HG03097 (cell line): ENCODE measurements around the gene DUSP6.
A peak's percentile ranks its signal among the peaks of the same experiment; 100 is the strongest.

ENCODE experiments used
- ATAC-seq: cut with Tn5 transposase; IDR thresholded peaks from one replicate; pipeline ENCODE4 v1.9.1; 2021; ENCODE audit not compliant: unreplicated experiment, low FRiP score

DUSP6 gene

GRCh38 chr12:89376202-89376529, 23.9 kb upstream of the DUSP6 start:
- ATAC-seq, result no peak

DNA sequence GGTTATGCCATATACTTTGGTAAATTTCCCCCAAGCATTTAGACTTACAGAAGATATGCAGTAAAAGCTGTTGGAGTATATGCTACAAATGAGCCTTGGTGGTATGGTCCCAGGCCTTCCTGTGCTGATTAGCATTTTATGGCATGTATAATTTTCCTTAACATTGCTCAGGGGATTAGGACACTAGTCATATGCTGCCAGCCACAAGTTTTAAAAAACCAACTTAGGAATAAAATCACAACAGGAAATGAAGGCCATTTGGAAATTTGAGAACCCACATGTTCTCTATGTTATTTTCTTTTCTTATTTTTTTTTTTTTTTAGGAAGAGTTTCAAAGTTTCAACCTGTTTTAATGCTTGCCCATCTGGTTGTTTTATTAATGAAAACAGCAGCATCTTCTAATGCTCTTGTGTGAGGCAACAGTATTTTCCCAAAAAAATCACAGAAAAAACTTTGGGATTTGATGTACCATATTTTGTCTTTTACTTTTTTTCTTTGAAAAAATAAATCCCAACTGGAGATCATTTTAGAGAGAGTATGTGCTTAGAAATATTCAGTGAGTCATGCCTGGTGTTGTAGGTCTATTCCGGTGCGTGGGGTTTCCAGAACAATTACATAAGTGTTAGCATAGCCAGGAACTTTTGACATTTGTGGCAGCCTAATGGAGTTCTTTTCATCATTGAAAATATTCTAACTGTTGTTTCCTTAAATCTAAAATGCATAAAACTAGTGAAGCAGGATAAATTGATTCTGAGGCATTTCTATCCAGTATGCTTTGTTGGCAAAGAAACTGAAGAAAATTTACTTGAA, 21.7 kb upstream of the DUSP6 start:
- ATAC-seq, result no peak

DNA sequence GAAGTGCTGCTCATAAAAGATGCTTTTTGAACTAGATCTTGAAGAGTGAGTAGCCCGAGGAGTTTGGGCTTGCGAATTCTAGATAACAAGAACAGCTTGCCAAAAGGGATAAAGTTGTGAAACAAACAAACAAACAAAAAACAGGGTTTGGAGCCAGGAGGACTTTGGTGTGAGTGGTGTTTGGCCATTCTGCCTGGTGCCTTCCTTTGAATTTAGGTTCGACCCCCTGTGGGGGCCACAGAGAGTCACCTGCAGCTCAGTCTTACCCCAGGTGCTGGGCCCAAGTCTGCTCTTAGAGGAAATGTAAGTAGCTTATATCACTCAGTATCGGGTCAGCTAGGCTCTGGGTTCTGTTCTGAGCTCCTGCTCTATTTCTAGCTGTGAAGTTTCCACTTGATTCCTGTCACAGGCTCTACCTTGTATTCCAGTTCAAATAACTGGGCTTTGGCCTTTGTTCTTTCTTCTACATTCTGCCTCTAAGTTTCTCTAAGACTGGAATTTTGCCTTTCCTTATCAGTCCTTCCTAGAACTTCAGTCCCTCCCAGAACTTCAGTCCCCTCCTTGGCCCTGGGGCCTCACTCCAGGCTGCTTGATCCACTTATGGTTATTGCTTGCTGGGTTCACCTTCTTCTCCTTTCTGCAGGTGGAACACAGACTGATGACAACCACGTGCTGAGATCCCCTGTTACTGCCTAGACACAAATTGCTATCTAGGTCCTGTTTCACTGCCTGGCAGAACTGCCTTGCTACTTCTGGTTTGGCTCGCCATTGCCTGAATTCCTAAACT, 20.5 kb upstream of the DUSP6 start:
- no peak for ATAC-seq

- ATAC-seq, result no peak
Measured at GRCh38 chr12:89370850-89371249, 18.5 kb upstream of the DUSP6 start.

DNA sequence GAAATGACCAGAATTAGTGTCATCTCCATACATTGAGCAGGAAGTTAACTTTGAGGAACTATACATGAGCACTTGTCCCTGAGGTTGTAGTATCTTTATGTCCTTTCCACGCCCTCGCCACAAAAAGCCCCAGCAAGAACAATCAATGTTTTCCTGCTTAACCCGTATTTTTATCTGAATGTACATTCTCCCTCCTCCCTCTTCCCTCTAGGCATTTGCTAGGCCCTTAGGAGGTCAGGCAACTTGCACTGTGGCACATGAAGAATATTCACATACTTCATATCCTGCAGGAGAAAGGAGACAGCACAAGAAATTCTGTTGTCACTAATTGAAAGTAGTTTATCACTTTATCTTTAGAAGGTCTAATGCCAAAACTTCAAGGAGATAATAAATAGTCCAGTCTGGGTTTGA, 18.1 kb upstream of the DUSP6 start:
- no peak for ATAC-seq

DNA sequence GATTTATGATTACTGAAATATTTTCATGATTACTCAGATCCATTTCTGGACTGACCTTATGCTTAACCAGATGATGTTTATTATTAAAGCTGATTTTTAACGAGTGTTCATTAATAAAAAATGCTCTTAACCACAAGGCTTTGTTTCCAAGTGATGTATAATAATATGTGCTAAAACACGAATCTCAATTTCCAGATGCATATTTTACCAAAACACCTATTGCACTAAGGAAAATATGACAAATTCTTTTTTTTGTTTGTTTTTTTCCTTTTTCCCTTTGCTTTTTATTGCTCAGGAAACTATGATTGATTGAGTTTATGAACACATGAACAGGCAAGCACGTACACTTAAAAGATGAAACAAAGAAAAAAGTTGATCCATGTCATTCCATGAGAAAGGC, 16.9 kb upstream of the DUSP6 start:
- ATAC-seq, result no peak

DNA sequence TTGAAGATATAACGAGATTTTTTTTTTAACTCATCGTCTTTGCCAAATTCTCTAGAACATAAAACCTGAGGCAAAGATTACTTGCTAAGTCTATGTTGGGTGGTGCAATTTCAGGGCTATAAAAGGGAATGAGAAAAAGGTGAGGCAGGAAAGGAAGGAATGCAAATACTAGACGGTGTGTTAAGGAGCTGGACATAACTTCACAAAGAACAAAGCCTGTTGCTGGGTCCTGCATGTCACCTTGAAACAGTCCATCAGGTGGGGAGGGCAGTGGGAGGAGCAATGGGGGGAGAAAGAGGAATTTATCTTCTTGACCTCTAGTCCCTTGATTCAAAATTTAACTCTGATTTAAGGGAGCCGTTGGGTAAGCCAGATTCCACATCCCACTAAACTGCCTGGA, 16.1 kb upstream of the DUSP6 start:
- no peak for ATAC-seq

DNA sequence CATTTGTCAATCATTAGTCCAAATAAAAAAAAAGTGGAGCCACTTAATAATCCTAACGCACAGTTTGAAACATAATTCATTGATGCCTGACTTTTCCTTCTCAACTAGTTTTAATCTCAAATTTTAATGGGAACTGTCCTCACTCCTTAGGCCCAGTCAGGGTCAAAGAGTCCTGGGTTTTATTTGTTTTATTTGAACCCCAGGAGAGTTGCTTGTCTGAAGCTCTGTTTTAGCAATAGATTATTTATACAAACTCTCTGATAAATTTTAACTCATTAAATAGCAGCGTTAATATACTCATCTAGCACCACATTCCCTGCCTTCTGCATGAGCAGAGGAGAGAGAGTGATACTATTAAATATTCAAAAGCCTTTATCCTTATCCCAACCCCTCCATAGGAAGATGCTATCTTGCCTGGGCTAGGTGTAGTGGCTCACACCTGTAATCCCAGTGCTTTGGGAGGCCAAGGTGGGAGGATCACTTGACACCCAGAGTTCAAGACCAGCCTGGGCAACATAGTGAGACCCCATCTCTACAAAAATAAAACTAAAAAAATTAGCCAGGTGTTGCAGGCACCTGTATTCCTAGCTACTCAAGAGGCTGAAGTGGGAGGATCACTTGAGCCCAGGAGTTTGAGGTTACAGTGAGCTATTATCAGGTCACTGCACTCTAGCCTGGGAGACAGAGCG, 14.5 kb upstream of the DUSP6 start:
- no peak for ATAC-seq

- ATAC-seq, result no peak
Measured at GRCh38 chr12:89364631-89365030, 12.3 kb upstream of the DUSP6 start.

DNA sequence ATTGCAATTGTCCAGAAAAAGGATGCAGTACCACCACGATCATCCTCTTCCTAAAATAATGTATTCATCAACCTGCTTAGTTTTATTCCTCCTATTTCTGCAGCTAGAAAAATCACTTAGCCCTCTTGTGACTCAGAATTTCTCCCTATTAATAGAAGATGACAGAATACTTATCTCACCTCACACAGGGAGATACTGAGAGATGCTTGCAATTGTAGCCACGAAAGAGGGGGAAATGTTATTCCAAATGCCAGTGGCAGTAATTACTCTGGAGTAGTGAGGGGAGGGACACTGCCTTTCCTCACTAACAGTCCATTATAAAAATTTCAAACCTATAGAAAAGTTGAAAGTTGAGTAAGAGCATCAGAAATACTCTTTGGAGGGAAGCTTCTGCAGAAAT, 11.8 kb upstream of the DUSP6 start:
- ATAC-seq, result no peak

DNA sequence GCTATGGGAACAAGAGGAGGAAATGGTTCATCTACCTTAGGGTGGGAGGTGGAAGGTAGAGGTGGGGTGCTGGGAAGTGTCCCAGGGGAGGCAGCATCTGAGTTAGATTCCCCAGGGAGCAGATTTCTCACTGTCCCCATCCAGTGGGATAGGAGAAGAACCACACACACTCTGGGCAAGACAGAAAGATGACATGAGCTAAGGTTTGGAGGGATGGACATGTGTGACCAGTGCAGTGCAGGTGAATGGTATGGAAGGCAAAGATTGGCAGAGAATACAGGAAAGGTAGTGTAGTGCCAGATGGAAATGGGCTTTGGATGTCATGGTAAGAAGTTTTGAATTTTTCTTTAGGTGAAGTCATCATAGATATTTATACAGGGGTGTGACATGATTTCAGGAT, 11.3 kb upstream of the DUSP6 start:
- ATAC-seq, result no peak

DNA sequence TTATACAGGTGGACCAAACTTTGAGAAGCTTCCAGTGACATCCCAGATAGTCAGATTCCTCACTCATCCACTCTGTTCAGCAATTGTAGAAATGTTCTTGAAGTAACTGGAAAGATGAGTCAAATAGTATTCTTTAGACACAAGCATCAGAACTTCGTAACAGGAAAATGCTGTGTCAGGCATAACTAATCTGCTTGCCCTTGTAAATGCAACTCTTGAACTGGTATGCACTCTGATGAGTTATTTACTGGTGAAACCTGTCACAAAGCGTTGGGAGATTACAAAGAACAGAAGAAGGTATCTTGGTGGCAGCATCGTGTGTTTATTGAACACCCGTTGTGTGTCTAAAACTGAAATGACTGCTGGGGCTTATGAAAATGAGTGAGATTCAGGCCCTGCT, 10.8 kb upstream of the DUSP6 start:
- ATAC-seq, result no peak

- ATAC-seq, result no peak
Measured at GRCh38 chr12:89359615-89360014, 7.3 kb upstream of the DUSP6 start.

GRCh38 chr12:89358805-89359204, 6.5 kb upstream of the DUSP6 start:
- no peak for ATAC-seq

- no peak for ATAC-seq
Measured at GRCh38 chr12:89357297-89357730, 5.0 kb upstream of the DUSP6 start.

- ATAC-seq, result no peak
Measured at GRCh38 chr12:89356069-89356665, 3.9 kb upstream of the DUSP6 start.

DNA sequence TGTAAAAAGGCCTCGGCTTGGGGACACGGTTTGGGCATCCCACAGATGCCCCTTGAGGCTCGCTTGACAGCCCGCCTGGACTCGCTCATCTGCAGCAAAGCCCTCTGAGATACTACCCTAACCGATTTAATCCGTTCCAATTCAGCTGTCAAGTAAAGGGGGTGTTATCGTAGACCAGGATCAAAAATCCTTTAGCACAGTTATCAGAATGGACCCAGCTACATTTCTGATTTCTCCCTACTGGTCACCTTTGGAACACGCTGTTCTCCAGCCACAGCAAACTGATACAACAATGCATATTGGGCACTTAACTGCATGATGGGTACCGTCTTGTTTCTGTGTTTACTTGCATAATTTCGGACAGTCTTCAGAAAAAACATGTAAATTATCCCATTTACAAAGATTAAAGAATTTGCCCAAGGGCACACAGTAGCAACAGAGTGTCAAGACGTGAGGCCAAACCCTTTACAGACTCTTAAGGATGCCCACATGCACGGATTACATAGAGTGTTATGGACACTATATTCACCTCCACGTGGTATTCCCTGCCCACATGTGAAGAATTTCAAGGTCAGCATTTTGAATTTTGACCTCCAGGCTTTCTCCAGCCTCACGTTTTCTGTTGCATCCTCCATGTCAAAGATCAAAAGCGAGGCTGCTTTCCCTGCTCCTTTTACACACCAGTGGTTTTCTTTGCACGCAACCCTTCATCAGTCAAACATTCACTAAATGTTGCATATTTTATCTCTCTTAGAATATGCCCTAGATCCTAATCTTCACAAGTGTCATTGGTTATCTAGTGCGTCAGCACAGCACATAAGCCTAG, 3.2 kb upstream of the DUSP6 start:
- ATAC-seq, result no peak

- ATAC-seq, result no peak
Measured at GRCh38 chr12:89354612-89355067, 2.3 kb upstream of the DUSP6 start.

DNA sequence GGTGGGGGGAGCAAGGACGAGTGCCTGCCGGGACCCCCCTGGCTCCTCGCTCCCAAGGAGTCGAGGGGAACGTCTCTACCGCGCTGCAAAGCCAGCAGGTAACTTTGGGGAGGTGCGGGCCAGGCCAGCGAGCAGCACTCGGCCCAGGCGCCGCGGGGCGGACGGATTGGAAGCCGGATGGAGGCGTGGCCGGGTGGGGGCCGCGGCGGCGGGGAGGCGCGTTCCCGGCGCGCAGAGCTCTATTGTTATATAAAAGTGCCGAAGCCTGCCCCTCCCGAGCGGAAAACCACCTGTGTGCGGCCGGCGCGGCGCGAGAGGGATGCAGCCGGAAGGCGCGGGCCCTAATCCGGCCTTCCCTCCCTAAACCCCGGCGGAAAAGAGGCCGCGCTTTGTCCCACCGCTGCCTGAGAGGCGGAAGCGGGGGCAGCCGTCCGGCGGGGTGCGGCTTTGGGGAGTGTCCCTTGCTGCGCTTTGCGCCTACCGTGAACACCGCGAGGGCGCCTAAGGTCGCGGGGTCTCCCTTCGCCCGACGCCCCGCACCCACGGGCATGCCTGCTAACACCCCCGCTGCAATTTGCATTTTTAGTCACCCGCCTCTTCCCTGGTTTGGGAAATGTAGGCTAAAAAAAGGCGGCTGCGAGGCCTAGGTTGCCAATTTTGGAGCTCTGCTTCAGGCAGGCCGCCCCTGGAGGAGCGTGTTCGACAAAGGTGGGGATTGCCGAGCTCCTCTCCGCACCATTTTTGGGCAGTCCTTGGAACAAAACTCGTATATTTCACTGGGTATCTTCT, 1.7 kb upstream of the DUSP6 start:
- peak; percentile 28 for ATAC-seq
